Liver (tissue), 9 donors: ENCODE data around the gene SMYD3. TPM values are rescaled to one million over a fixed set of nuclear protein-coding genes. Genes with fewer than 3 reads are reported as not detected.

Experiments
- DNase-seq: peaks from one replicate; pipeline ENCODE4 v3.0.0-alpha.2; 2017; ENCODE audit warnings: low spot score
- H3K27ac ChIP-seq, 2 donors: one replicate each; pipeline ENCODE4 v1.7.0; 2013; ENCODE audit warnings: inconsistent platforms in 2 of 2, low read length in 2 of 2, control low read depth in 1 of 2, low read depth in 1 of 2, mild to moderate bottlenecking in 1 of 2
- H3K27me3 ChIP-seq, 4 donors: one replicate each; pipeline versions ENCODE4 v1.6.1 to v1.7.0; 2013; ENCODE audit warnings: low read length in 3 of 4, inconsistent platforms in 1 of 4, mild to moderate bottlenecking in 1 of 4, moderate library complexity in 1 of 4; ENCODE audit not compliant: control insufficient read depth in 4 of 4, insufficient read depth in 4 of 4
- H3K36me3 ChIP-seq, 4 donors: one replicate each; pipeline versions ENCODE4 v1.6.1 to v1.7.0; 2013; ENCODE audit warnings: low read length in 3 of 4, mild to moderate bottlenecking in 3 of 4, low read depth in 1 of 4, moderate library complexity in 1 of 4; ENCODE audit not compliant: control insufficient read depth in 4 of 4, insufficient read depth in 3 of 4
- H3K4me1 ChIP-seq, 4 donors: one replicate each; pipeline versions ENCODE4 v1.6.1 to v1.7.0; 2013; ENCODE audit warnings: low read length in 3 of 4, mild to moderate bottlenecking in 3 of 4, moderate library complexity in 1 of 4; ENCODE audit not compliant: control insufficient read depth in 4 of 4, insufficient read depth in 4 of 4
- H3K4me3 ChIP-seq, 3 donors: one replicate each; pipeline versions ENCODE4 v1.6.1 to v1.7.0; 2013; ENCODE audit warnings: low read length in 3 of 3, control low read depth in 1 of 3, low read depth in 1 of 3, mild to moderate bottlenecking in 1 of 3
- H3K9ac ChIP-seq, 2 donors: one replicate each; pipeline ENCODE4 v1.7.0; 2013; ENCODE audit warnings: low read length in 2 of 2, mild to moderate bottlenecking in 2 of 2, moderate library complexity in 2 of 2, control low read depth in 1 of 2, low read depth in 1 of 2
- H3K9me3 ChIP-seq, 4 donors: one replicate each; pipeline versions ENCODE4 v1.6.1 to v1.7.0; 2013; ENCODE audit warnings: low read length in 3 of 4; ENCODE audit not compliant: control insufficient read depth in 4 of 4
- EGR1 ChIP-seq, 2 donors: IDR thresholded peaks; 2 replicates each; pipeline ENCODE4 v1.6.1; 2016 to 2018; ENCODE audit warnings: antibody characterized with exemption in 2 of 2, low read depth in 2 of 2
- FOXA1 ChIP-seq: IDR thresholded peaks from 2 replicates; pipeline ENCODE4 v1.6.1; 2016; ENCODE audit warnings: antibody characterized with exemption
- FOXA2 ChIP-seq: IDR thresholded peaks from 2 replicates; pipeline ENCODE4 v1.6.1; 2016; ENCODE audit warnings: antibody characterized with exemption
- GABPA ChIP-seq, 2 donors: IDR thresholded peaks in 1 of 2; conservative IDR thresholded peaks in 1 of 2; 2 replicates each; pipeline ENCODE4 v1.6.1; 2016; ENCODE audit warnings: antibody characterized with exemption in 2 of 2, mild to moderate bottlenecking in 1 of 2, moderate library complexity in 1 of 2
- HNF4A ChIP-seq, 2 donors: conservative IDR thresholded peaks; 2 replicates each; pipeline ENCODE4 v1.6.1; 2016; ENCODE audit warnings: antibody characterized with exemption in 2 of 2, mild to moderate bottlenecking in 2 of 2
- HNF4G ChIP-seq: IDR thresholded peaks from 2 replicates; pipeline ENCODE4 v1.6.1; 2016; ENCODE audit warnings: antibody characterized with exemption
- JUND ChIP-seq, 2 donors: IDR thresholded peaks; 2 replicates each; pipeline ENCODE4 v1.6.1; 2016; ENCODE audit warnings: antibody characterized with exemption in 2 of 2
- NR2F2 ChIP-seq: IDR thresholded peaks from 2 replicates; pipeline ENCODE4 v1.6.1; 2016; ENCODE audit warnings: antibody characterized with exemption
- RAD21 ChIP-seq, 2 donors: IDR thresholded peaks; 2 replicates each; pipeline ENCODE4 v1.6.1; 2016; ENCODE audit warnings: antibody characterized with exemption in 2 of 2, mild to moderate bottlenecking in 2 of 2
- RXRA ChIP-seq, 2 donors: IDR thresholded peaks; 2 replicates each; pipeline ENCODE4 v1.6.1; 2017 to 2018; ENCODE audit warnings: antibody characterized with exemption in 2 of 2, mild to moderate bottlenecking in 1 of 2
- SP1 ChIP-seq: IDR thresholded peaks from 2 replicates; pipeline ENCODE4 v1.6.1; 2018; ENCODE audit warnings: antibody characterized with exemption, mild to moderate bottlenecking
- TAF1 ChIP-seq: conservative IDR thresholded peaks from 2 replicates; pipeline ENCODE4 v1.6.1; 2016; ENCODE audit warnings: antibody characterized with exemption, mild to moderate bottlenecking
- YY1 ChIP-seq: IDR thresholded peaks from 2 replicates; pipeline ENCODE4 v1.6.1; 2016; ENCODE audit warnings: antibody characterized with exemption, mild to moderate bottlenecking
- WGBS: extraction: QIAGEN DNeasy Blood & Tissue Kit; methylation state at CpG from one replicate; pipeline ENCODE4 v1.1.7; 2013; 5-methylcytosine and 5-hydroxymethylcytosine counted together
- polyA plus RNA-seq, 2 donors: library from polyadenylated mRNA; stranded (reverse) in 1 of 2; unstranded in 1 of 2; fragments of 200-250 nt in 1 of 2; fragments of >200 nt in 1 of 2; fragmentation: Nextera tagmentation in 1 of 2; extraction: Ambion mirVana in 1 of 2; gene quantifications; one replicate each; pipeline versions ENCODE4 v1.2.1 to v1.2.3, GENCODE V29; 2013 to 2015
- total RNA-seq, 2 donors: library from RNA; depleted of rRNA; stranded (reverse); fragments of >200 nt; gene quantifications; one replicate each; pipeline ENCODE4 v1.2.3, GENCODE V29; 2014
- TF ChIP-seq, protein P1 (sequence below): fragments of 150-350 bp; IDR thresholded peaks from 2 replicates; pipeline ENCODE4 v1.5.1; 2017; ENCODE audit warnings: improper control_type of control experiment, low read depth, low read length; ENCODE audit not compliant: missing input control
- TF ChIP-seq, protein P2 (sequence below): IDR thresholded peaks from 2 replicates; pipeline ENCODE4 v1.6.1; 2016; ENCODE audit warnings: antibody characterized with exemption
- TF ChIP-seq, protein P3 (sequence below): IDR thresholded peaks from 2 replicates; pipeline ENCODE4 v1.6.1; 2016; ENCODE audit warnings: antibody characterized with exemption
- TF ChIP-seq, protein P4 (sequence below): IDR thresholded peaks from 2 replicates; pipeline ENCODE4 v1.6.1; 2016; ENCODE audit warnings: antibody characterized with exemption
- TF ChIP-seq, protein P5 (sequence below): IDR thresholded peaks from 2 replicates; pipeline ENCODE4 v1.6.1; 2016; ENCODE audit warnings: antibody characterized with exemption, mild to moderate bottlenecking
- donor health status: healthy.
- donor health status: healthy.
- donor health status: healthy.
- donor health status: healthy.
- donor health status: healthy.

SMYD3 gene
- total and polyA plus RNA-seq, 4 donors, result 3.1 to 9.1 (median 8.0) TPM

DNA sequence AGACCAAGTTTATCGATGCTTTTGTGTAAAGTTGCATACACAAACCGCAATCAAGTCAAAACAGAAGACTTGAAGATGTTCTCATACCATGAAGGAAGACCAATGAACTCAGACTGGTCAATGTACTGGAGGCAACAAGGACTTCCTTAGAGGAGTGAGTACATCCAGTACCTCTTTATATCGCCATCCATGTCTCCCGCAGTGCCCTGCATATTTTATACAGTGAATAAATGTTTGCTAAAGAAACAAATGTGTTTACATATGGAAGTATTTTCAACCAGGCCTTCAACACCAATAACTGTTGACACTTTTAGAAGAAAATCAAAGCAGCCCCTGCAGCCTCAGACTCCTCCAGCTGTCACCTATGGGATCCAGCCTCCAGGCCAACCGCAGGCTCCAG lies 125.6 kb downstream of the SMYD3 start:
- no peak overlapping the region for H3K4me3 ChIP-seq
- no peak for TF ChIP-seq FOXA1
- no peak for TF ChIP-seq TAF1
- TF ChIP-seq, protein P1, sequence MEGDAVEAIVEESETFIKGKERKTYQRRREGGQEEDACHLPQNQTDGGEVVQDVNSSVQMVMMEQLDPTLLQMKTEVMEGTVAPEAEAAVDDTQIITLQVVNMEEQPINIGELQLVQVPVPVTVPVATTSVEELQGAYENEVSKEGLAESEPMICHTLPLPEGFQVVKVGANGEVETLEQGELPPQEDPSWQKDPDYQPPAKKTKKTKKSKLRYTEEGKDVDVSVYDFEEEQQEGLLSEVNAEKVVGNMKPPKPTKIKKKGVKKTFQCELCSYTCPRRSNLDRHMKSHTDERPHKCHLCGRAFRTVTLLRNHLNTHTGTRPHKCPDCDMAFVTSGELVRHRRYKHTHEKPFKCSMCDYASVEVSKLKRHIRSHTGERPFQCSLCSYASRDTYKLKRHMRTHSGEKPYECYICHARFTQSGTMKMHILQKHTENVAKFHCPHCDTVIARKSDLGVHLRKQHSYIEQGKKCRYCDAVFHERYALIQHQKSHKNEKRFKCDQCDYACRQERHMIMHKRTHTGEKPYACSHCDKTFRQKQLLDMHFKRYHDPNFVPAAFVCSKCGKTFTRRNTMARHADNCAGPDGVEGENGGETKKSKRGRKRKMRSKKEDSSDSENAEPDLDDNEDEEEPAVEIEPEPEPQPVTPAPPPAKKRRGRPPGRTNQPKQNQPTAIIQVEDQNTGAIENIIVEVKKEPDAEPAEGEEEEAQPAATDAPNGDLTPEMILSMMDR, result no peak
- TF ChIP-seq RAD21 (IDR thresholded peaks at IDR 0.05), result no peak
- TF ChIP-seq JUND (IDR thresholded peaks at IDR 0.05), result no peak
- TF ChIP-seq SP1, result no peak
- TF ChIP-seq FOXA2, result no peak
- TF ChIP-seq, protein P2, sequence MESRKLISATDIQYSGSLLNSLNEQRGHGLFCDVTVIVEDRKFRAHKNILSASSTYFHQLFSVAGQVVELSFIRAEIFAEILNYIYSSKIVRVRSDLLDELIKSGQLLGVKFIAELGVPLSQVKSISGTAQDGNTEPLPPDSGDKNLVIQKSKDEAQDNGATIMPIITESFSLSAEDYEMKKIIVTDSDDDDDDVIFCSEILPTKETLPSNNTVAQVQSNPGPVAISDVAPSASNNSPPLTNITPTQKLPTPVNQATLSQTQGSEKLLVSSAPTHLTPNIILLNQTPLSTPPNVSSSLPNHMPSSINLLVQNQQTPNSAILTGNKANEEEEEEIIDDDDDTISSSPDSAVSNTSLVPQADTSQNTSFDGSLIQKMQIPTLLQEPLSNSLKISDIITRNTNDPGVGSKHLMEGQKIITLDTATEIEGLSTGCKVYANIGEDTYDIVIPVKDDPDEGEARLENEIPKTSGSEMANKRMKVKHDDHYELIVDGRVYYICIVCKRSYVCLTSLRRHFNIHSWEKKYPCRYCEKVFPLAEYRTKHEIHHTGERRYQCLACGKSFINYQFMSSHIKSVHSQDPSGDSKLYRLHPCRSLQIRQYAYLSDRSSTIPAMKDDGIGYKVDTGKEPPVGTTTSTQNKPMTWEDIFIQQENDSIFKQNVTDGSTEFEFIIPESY, result no peak
- TF ChIP-seq, protein P3, sequence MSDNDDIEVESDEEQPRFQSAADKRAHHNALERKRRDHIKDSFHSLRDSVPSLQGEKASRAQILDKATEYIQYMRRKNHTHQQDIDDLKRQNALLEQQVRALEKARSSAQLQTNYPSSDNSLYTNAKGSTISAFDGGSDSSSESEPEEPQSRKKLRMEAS, result no peak
- no peak for TF ChIP-seq EGR1 (IDR thresholded peaks at IDR 0.05; ENCODE audit: low read depth in 2 of 2)
- no peak for TF ChIP-seq RXRA (IDR thresholded peaks at IDR 0.05)
- TF ChIP-seq, protein P4, sequence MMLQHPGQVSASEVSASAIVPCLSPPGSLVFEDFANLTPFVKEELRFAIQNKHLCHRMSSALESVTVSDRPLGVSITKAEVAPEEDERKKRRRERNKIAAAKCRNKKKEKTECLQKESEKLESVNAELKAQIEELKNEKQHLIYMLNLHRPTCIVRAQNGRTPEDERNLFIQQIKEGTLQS, result no peak
- no peak for TF ChIP-seq YY1
- no peak for TF ChIP-seq NR2F2
- no peak for TF ChIP-seq GABPA (IDR thresholded peaks at IDR 0.05 in 1 of 2, conservative IDR thresholded peaks at IDR 0.05 in 1 of 2)
- no peak for TF ChIP-seq HNF4A (conservative IDR thresholded peaks at IDR 0.05)
- TF ChIP-seq, protein P5, sequence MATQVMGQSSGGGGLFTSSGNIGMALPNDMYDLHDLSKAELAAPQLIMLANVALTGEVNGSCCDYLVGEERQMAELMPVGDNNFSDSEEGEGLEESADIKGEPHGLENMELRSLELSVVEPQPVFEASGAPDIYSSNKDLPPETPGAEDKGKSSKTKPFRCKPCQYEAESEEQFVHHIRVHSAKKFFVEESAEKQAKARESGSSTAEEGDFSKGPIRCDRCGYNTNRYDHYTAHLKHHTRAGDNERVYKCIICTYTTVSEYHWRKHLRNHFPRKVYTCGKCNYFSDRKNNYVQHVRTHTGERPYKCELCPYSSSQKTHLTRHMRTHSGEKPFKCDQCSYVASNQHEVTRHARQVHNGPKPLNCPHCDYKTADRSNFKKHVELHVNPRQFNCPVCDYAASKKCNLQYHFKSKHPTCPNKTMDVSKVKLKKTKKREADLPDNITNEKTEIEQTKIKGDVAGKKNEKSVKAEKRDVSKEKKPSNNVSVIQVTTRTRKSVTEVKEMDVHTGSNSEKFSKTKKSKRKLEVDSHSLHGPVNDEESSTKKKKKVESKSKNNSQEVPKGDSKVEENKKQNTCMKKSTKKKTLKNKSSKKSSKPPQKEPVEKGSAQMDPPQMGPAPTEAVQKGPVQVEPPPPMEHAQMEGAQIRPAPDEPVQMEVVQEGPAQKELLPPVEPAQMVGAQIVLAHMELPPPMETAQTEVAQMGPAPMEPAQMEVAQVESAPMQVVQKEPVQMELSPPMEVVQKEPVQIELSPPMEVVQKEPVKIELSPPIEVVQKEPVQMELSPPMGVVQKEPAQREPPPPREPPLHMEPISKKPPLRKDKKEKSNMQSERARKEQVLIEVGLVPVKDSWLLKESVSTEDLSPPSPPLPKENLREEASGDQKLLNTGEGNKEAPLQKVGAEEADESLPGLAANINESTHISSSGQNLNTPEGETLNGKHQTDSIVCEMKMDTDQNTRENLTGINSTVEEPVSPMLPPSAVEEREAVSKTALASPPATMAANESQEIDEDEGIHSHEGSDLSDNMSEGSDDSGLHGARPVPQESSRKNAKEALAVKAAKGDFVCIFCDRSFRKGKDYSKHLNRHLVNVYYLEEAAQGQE, result no peak
- TF ChIP-seq HNF4G, result no peak
- 97% methylated on average over 5 of the region's 5 CpGs for WGBS

More for the DNA sequence above, 125.6 kb downstream of the SMYD3 start:
- Histone ChIP-seq H3K27me3 (no peaks in the 10 kb centered on the region), H3K9ac (no peak overlapping the region), H3K4me1 (no peaks in the 10 kb centered on the region), H3K27ac (no peak overlapping the region), H3K9me3 (no peaks in the 10 kb centered on the region), H3K36me3 (no peaks in the 10 kb centered on the region)
- no peak for DNase-seq
